ENCODE results near the gene TOR1AIP2. TPM values are rescaled to one million over a fixed set of nuclear protein-coding genes. Genes with fewer than 3 reads are reported as not detected.

Gene TOR1AIP2
- total RNA-seq, 1 experiment from 2014 or later: 73.9 TPM

- Histone ChIP-seq H3K79me1 (ENCODE audit: insufficient read depth, low read depth, low read length, poor library complexity, severe bottlenecking) (no peaks in the 10 kb centered on the region), H3K4me1 (ENCODE audit: insufficient read depth, low read length) (no peaks in the 10 kb centered on the region), H3K9ac (ENCODE audit: extremely low read depth, insufficient read length, low read length) (no peak overlapping the region), H2BK120ac (ENCODE audit: low read depth, low read length, poor library complexity, severe bottlenecking) (no peak overlapping the region), H3K56ac (ENCODE audit: insufficient read length, low read depth, low read length) (no peak overlapping the region), H2BK12ac (ENCODE audit: insufficient read length, low read depth, low read length) (no peak overlapping the region), H3K27me3 (ENCODE audit: insufficient read depth, low read length) (no peaks in the 10 kb centered on the region), H3K18ac (ENCODE audit: insufficient read length, low read depth, low read length) (no peak overlapping the region), H3K14ac (ENCODE audit: insufficient read depth, low read length) (no peak overlapping the region), H3K27ac (ENCODE audit: insufficient read length, low read depth, low read length) (no peak overlapping the region), H2BK20ac (ENCODE audit: low read depth, low read length, poor library complexity, severe bottlenecking) (no peak overlapping the region), H3K23me2 (ENCODE audit: insufficient read length, low read depth, low read length, poor library complexity, severe bottlenecking) (no peaks in the 10 kb centered on the region), H3K4me2 (ENCODE audit: insufficient read depth, insufficient read length, low read length) (no peak overlapping the region), H2AFZ (ENCODE audit: low read length) (no peak overlapping the region), H2BK5ac (ENCODE audit: insufficient read length, low read length) (no peak overlapping the region), H4K8ac (replicated peaks; ENCODE audit: insufficient read length, low read depth, low read length) (no peak overlapping the region), H3K9me3 (ENCODE audit: control insufficient read depth, low read depth, low read length) (no peaks in the 10 kb centered on the region), H2AK5ac (ENCODE audit: insufficient read length, low read length) (no peak overlapping the region), H3K79me2 (ENCODE audit: insufficient read depth, low read length) (0 out of 2 replicates have a peak, but pooled peaks cover 1% of the 10 kb centered on the region), H4K5ac (ENCODE audit: insufficient read length, low read depth, low read length) (no peak overlapping the region), H4K20me1 (ENCODE audit: control insufficient read depth, insufficient read depth, insufficient read length) (no peaks in the 10 kb centered on the region), H2BK15ac (ENCODE audit: low read depth, low read length) (no peak overlapping the region), H3K23ac (ENCODE audit: insufficient read length, low read depth, low read length) (no peak overlapping the region), H3T11ph (ENCODE audit: low read length) (no peak overlapping the region), H4K91ac (ENCODE audit: insufficient read length, low read depth, low read length) (no peak overlapping the region), H3K4ac (ENCODE audit: low read depth, low read length) (no peak overlapping the region)
- TF ChIP-seq CTCF (conservative IDR thresholded peaks at IDR 0.05): no peak
- Mint-ChIP-seq H3K4me3 (no peak overlapping the region), H3K27me3 (ENCODE audit: low read depth) (no peaks in the 10 kb centered on the region), H3K27ac (no peak overlapping the region), H3K9me3 (no peaks in the 10 kb centered on the region), H3K36me3 (ENCODE audit: insufficient read depth in 1 of 3, low read depth in 3 of 3) (peaks cover 5 to 26% (median 11%) of the 10 kb centered on the region in 3 experiments; a peak in 6 of 7 replicates), H3K4me1 (peaks cover 0 to under 1% of the 10 kb centered on the region in 2 experiments; a peak in 2 of 4 replicates)
- no peak for DNase-seq
- no CpG with 5 or more reads among the region's 4 CpGs for WGBS (ENCODE audit: extremely low coverage, insufficient read length, low lambda C conversion rate)
These were observed 12.0 kb upstream of the TOR1AIP2 start for GRCh38 chr1:179889589-179889988.

All from H9 (cell line).